HG03575 (cell line): ENCODE measurements around the gene RABGGTA.
"Not testable (repeated sequence)": the region's sequence is repeated elsewhere in the genome, so short reads cannot be mapped to it uniquely, and the experiment has no call there.

Source experiments
- ATAC-seq: cut with Tn5 transposase; IDR thresholded peaks from one replicate; pipeline ENCODE4 v1.9.1; 2021; ENCODE audit not compliant: unreplicated experiment, insufficient number of reproducible peaks, low FRiP score; ENCODE audit errors: extremely low read depth

The RABGGTA gene

DNA sequence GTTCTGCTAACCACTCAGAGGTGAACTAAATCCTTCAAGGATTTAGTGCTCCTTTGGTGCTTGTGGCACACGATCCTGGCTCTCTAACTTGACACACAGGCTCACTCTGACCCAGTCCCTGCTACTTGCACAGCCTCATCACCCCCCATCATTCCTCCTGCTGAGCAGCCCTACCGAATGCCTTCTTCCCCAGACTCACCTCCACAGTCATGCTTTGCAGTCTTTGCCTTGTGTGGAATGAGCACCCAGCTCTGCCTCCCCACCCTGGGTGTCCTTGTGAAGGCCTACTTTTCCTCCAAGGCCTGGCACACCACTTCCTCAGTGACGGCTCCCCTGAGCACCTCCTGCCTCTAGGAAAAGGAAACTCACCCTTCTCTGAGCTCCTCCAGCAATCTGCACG is 21.0 kb downstream of the RABGGTA start:
- ATAC-seq: no peak

DNA sequence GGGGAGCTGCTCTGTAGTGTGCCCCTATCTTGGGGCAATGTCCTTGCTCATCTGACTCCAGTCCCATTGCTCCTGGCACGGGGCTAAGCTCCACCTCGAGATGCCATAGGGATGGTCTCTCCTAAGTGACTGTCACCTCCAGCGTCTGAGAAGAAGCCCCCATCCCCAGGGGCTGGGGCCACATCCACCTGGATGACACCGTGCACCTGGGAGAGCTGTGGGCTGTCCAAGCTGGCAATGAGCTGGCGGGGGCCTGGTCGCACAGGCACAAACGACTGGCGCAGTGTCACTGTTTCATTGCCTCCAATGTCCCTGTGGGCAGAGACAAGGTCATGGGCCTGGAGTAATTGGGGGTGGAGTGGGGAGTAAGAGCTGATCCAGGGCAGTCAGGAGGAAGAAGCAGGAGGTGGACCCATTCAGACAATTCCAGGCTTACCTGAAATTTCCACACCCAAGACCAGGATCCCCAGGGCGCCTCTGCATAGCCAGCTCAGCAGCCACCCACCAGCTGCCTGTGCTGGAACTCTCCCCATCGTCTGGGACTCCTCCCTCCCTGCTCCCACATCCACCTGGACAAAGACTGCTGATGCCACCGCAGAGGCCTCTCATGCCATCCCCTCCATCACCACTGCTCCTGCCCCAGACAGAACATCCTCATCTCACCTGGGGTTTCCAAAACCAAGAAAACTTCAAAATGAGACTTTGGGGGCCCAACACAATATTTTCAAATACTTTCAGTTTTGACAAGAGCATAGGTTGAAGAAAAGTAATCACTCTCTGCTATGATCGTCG is 22.0 kb downstream of the RABGGTA start:
- no peak for ATAC-seq

DNA sequence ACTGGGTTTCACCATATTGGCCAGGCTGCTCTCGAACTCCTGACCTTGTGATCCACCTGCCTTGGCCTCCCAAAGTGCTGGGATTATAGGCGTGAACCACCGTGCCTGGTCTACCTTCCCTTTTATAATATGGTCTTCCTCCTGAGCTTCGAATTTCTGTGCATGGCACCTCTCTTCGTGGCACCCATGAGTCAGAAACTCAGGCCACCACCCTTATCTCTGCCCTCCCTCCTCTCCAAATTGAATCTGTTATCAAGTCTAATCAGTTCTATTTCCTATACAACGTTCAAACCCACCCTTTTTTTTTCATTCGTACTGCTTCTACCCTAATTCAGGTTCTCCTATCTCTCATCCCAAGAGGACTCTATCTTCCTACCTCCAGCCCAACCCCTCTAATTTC is 24.0 kb downstream of the RABGGTA start:
- ATAC-seq: no peak

- ATAC-seq: no peak
Measured at GRCh38 chr14:24246765-24247212, 24.6 kb downstream of the RABGGTA start.

DNA sequence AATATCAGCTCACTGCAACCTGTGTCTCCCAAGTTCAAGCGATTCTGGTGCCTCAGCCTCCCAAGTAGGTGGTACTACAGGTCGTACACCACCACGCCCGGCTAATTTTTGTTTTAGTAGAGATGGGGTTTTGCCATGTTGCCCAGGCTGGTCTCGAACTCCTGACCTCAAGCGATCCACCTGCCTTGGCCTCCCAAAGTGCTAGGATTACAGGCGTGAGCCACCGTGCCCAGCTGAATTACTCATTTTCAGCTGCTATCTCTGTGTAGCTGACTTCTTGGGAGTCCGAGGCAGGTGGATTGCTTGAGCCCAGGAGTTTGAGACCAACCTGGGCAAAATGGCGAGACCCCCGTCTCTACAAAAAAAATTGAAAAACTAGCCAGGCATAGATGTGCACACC is 26.0 kb downstream of the RABGGTA start:
- ATAC-seq: not testable (repeated sequence)

DNA sequence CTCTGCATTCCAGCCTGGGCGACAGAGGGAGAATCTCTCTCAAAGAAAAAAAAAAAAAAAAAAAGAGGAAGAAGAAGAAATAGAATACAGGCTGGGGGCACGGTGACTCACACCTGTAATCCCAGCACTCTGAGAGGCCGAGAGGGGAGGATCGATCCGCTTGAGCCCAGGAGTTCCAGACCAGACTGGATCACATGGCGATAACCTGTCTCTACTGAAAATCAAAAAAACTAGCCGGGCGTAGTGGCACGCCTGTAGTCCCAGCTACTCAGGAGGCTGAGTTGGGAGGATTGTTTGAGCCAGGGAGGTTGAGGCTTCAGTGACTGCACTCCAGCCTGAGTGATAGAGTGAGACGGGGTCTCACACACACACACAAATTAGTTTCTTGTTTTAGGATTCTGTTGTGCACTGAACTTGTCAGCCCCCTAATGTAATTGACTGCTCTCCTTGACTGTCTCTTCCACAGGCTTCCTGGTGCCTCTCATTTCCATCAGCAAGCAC is 28.0 kb downstream of the RABGGTA start:
- ATAC-seq: no peak

DNA sequence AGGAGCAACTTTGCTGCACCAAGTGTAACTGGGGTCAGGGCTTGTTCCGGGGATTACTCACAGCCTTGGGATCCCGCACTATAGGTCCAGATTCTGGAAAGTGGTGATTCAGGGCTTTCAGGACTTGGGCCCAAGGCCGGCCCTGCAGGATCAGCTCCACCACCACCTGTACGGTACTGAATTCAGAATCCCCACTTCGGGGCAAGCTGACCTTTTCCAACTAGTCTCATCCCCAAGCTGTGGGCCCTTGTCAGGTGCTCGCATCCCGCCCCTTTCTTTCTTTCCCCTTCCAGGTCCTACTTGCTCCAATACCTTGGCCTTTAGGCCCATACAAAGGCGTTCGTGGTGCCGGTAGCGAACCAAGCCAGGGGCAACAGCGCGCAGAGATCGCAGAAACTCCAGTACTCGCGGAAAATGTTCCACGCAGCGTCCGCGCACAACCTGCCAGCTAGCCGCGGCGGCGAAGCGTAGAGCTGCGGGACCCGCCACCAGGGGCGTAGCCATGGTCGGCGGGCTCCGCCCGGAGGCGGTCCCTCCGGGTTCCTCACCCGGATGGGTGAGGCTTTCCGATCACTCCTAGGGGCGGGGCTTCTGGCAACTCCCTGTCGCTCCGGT is 29.5 kb downstream of the RABGGTA start:
- peak; percentile 27 for ATAC-seq

- ATAC-seq: no peak
Measured at GRCh38 chr14:24240110-24240918, 31.1 kb downstream of the RABGGTA start.

DNA sequence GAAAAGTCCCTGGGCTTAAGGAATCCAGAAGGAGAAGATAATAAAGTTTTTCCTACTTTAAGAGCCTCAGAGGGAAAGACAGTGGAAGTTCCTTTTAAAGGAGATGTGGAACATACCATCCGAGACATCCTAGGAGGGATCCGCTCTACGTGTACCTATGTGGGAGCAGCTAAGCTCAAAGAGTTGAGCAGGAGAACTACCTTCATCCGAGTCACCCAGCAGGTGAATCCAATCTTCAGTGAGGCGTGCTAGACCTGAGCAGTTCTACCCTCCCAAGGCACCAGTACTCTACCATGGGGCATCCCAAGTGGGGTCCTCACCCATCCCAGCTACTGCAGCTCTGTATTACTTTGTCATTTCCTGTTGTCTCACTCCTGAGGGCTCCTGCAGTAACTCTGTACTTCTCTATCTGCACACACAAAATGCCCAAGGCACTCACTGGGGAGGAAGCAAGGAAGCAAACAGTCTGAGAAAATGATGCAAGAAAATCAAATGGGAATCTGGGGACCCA is 32.8 kb downstream of the RABGGTA start:
- ATAC-seq: no peak

DNA sequence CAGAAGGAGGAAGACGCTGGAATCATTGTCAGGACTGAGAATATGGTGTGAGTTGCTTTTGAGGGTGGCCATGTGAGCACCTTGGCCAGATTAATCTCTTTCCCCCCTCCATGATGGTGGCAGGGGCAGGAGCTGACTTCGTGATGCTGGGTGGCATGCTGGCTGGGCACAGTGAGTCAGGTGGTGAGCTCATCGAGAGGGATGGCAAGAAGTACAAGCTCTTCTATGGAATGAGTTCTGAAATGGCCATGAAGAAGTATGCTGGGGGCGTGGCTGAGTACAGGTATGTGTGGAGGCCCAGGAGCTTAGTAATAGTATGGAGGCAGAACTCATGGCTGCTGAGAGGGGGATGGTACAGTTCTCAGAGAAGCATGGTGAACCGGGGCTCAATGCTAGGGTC is 33.3 kb downstream of the RABGGTA start:
- ATAC-seq: no peak

GRCh38 chr14:24237463-24237955 is 33.9 kb downstream of the RABGGTA start:
- no peak for ATAC-seq

- ATAC-seq: no peak
Measured at GRCh38 chr14:24236689-24237462, 34.5 kb downstream of the RABGGTA start.

GRCh38 chr14:24235804-24236688 is 35.4 kb downstream of the RABGGTA start:
- ATAC-seq: no peak

- ATAC-seq: no peak
Measured at GRCh38 chr14:24234095-24235005, 37.0 kb downstream of the RABGGTA start.

DNA sequence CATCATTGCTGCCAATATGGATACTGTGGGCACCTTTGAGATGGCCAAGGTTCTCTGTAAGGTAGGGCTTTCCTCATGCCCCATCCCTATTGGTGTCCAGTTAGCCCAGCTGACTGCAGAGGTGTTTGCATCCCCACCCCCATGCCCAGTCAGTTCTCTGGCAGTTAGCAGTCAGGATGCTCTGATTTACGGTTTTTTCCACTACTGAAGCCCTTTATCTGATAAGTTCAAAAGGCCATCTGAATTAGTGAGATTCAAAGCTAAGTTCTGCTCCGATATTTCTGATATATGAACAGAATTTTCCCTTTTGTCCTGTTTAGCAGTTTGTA is 37.9 kb downstream of the RABGGTA start:
- no peak for ATAC-seq

GRCh38 chr14:24232645-24233537 is 38.5 kb downstream of the RABGGTA start, which contains the start of gene GMPR2:
TSS of gene GMPR2 (plus strand) at chr14:24232929. CDS start at chr14:24233254, 325 bp downstream.
- ATAC-seq: no peak
